AG10803 (cell line): ENCODE data around the gene ABHD15.
A peak's percentile ranks its signal among the peaks of the same experiment; 100 is the strongest.

ENCODE experiments used
- DNase-seq: peaks from one replicate; pipeline ENCODE4 v3.0.0; 2010; ENCODE audit warnings: low read depth
- H3K4me3 ChIP-seq: 2 replicates; pipeline ENCODE4 v1.5.1; 2011; ENCODE audit warnings: mild to moderate bottlenecking, low read length, control low read depth
- CTCF ChIP-seq: conservative IDR thresholded peaks from 2 replicates; pipeline ENCODE4 v1.5.1; 2011; ENCODE audit warnings: mild to moderate bottlenecking, low read length, control low read depth, inconsistent platforms

The ABHD15 gene

DNA sequence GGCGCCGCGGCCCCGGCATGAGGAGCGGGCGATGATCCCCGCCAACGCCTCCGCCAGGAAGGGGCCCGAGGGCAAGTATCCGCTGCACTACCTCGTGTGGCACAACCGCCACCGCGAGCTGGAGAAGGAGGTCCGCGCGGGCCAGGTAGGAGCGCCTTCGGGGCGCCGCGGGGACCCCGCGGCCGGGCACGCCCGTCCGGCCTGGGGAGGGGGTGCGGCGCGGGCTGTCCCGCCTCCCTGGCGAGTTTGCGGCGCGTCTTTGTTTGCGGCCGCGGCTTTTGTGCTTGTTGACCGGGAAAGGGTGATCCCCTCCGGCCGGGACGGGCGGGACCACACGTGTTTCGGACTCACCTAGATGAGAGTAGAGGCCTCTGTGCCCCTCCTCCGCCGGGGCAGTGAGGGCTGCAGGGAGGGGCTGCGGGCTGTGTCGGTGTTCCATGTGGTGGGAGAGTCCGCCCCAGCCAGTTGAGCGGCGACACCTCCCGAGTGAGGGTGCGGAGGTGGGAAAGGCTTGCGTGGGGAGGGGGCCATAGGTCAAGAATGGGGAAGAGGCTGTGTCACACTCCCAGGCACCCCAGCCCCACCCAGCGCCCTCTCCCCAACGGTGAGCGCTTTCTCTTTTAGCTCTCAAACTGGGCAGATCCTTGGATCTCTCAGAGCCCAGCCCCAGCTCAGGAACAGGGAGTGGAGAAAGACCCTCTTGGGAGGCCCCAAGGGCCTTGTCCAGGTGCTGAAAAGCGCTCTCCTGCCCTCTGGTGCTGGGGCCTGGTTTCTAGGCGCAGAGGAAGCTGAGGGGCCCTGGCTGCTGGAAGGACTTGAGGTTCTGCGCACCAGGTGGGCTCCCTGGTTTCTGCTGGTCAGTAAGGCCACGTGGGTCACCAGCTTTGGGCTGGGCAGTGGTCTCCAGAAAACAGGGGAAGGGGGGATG, 27.0 kb upstream of the ABHD15 start:
- peak; percentile 24 for TF ChIP-seq CTCF
- DNase-seq = no peak
- H3K4me3 ChIP-seq = peak overlapping the region; percentile 56

GRCh38 chr17:29592850-29593551, 26.2 kb upstream of the ABHD15 start, which contains the start of gene ANKRD13B:
ANKRD13B (plus strand) TSS chr17:29593132; CDS start chr17:29593622, 490 bp downstream.
- DNase-seq = no peak
- peak within 1 kb of the TSS; percentile 65 for H3K4me3 ChIP-seq
- TF ChIP-seq CTCF = no peak

- TF ChIP-seq CTCF = peak; percentile 70
- DNase-seq = peak; percentile 61
- H3K4me3 ChIP-seq = peak overlapping the region; percentile 12; the same call in 1 of the 2 replicates
Measured at GRCh38 chr17:29591737-29592608, 25.1 kb upstream of the ABHD15 start.

GRCh38 chr17:29591146-29591736, 24.4 kb upstream of the ABHD15 start:
- peak; percentile 26 for DNase-seq
- H3K4me3 ChIP-seq = peak overlapping the region; percentile 24
- TF ChIP-seq CTCF = no peak

- no peak for TF ChIP-seq CTCF
- peak overlapping the region; percentile 55 for H3K4me3 ChIP-seq
- DNase-seq = peak; percentile 49
Measured at GRCh38 chr17:29590411-29591145, 23.7 kb upstream of the ABHD15 start.
